ENCODE results near the gene TAS2R7. TPM values are rescaled to one million over a fixed set of nuclear protein-coding genes. Genes with fewer than 3 reads are reported as not detected.

The TAS2R7 gene
- total RNA-seq, 1 donor, result not detected

Small RNA genes lying within 50 kb of the gene (small RNA-seq; reads per million reads assigned to genes)
- gene PRR4, result not detected

Other genes starting within 250 kb of the TAS2R7 start
- gene MAGOHB, start 189.0 kb downstream of the TAS2R7 start, total RNA-seq, result 2.7 TPM
- 1.6 TPM for gene STYK1, start 128.6 kb downstream of the TAS2R7 start, total RNA-seq
- 142 TPM for gene YBX3, start 79.3 kb downstream of the TAS2R7 start, total RNA-seq
- gene TAS2R8, start 4.7 kb upstream of the TAS2R7 start, total RNA-seq, result not detected
- gene TAS2R9, start 7.5 kb upstream of the TAS2R7 start, total RNA-seq, result under 0.01 TPM
- 0.27 TPM for gene TAS2R10, start 23.7 kb upstream of the TAS2R7 start, total RNA-seq
- gene PRR4, start 46.8 kb upstream of the TAS2R7 start, total RNA-seq, result 1.1 TPM
- gene PRH1, start 81.6 kb upstream of the TAS2R7 start, total RNA-seq, result 34.7 TPM
- gene TAS2R13, start 106.9 kb upstream of the TAS2R7 start, total RNA-seq, result 1.3 TPM
- not detected for gene PRH2, start 126.6 kb upstream of the TAS2R7 start, total RNA-seq
- gene TAS2R14, start 136.6 kb upstream of the TAS2R7 start, total RNA-seq, result 1.9 TPM
- 2.7 TPM for gene TAS2R50, start 184.3 kb upstream of the TAS2R7 start, total RNA-seq
- 2.4 TPM for gene TAS2R20, start 195.7 kb upstream of the TAS2R7 start, total RNA-seq
- 5.4 TPM for gene TAS2R19, start 220.0 kb upstream of the TAS2R7 start, total RNA-seq
- gene TAS2R31, start 228.8 kb upstream of the TAS2R7 start, total RNA-seq, result 5.1 TPM